NCI-H187 treated with DMSO at 0.1 percent for 48 hours (cell line): ENCODE data around the gene PXDN.

Source experiments
- DNase-seq: peaks from one replicate; lab custom pipeline; 2025; lab: John Stamatoyannopoulos, UW

Gene PXDN

DNA sequence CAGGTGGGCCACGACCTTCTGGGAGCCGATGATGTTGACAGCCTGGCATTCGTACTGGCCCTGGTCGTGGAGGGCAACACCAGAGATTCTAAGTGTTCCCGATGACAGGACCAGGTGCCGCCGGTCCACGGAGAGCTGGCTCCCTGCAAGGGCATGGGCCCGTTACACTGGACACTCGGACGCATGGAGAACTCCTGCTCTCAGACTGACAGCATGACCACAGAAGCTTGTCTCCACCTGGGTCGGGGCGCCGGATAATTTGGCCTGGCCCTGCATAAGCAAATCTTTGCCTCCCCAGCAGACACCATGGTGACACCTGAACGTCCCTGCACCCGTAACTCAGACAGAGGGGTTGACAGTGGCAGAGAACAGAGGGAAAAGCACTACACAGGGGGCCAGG, 80.7 kb downstream of the PXDN start:
- no peak for DNase-seq

DNA sequence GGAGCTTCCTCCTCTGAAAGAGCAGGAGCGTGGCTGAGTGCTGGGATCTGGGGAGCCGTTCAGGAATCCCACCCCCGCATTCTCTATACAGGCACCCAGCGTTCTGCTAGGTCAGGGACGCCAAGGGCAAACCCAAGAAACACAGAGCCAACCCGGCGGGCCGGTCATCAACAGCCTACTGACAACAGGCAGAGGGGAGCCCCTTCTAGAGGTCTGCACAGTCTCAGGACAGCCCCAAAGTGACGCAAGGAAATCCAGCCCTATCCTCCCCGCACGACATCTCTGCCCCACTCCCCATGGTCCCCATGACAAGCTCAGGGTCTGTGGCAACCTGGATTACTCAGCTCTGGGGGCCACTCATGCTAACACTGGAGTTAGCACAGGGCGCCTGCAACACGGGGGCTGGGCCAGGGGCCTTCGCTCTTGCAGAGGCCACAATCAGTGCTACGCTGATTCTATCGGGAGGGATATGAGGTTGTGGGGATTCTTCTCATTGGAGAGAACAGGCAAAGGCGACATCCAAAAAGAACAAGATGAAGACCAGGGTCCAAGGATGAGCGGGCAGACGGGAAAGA, 81.6 kb downstream of the PXDN start:
- DNase-seq: no peak

DNA sequence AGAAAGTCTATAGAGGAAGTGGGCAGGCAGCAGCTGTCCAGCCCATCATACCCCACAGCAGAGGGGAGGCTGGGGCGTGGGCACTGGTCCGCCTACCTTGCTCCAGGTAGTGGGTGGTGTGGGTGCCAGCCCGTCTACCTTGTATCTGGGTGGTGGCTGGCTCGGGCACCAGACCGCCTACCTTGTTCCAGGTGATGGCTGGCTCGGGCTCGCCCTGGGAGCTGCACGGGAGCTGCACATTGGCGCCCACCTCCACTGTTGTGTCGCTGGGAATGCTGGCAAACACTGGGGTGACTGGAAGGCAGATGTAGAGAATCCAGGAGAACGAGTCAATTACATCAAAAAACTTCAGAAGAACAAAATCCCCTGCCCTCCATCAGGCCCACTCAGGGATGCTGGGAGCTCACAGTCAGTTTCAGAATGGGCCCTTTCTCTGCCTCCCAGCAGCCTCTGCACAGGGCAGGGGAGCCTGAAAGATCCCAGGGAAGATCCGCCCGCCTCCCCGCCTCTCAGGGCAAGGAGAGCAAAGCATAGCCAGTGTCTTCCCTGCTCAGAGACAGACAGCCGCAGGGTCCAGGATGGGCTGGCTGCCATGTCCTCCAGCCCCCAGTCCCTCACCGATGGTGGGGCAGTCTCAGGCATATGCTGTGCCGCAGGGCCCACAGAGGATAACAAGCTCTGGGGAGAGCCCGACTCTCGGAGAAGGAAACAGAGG, 82.3 kb downstream of the PXDN start:
- no peak for DNase-seq

DNA sequence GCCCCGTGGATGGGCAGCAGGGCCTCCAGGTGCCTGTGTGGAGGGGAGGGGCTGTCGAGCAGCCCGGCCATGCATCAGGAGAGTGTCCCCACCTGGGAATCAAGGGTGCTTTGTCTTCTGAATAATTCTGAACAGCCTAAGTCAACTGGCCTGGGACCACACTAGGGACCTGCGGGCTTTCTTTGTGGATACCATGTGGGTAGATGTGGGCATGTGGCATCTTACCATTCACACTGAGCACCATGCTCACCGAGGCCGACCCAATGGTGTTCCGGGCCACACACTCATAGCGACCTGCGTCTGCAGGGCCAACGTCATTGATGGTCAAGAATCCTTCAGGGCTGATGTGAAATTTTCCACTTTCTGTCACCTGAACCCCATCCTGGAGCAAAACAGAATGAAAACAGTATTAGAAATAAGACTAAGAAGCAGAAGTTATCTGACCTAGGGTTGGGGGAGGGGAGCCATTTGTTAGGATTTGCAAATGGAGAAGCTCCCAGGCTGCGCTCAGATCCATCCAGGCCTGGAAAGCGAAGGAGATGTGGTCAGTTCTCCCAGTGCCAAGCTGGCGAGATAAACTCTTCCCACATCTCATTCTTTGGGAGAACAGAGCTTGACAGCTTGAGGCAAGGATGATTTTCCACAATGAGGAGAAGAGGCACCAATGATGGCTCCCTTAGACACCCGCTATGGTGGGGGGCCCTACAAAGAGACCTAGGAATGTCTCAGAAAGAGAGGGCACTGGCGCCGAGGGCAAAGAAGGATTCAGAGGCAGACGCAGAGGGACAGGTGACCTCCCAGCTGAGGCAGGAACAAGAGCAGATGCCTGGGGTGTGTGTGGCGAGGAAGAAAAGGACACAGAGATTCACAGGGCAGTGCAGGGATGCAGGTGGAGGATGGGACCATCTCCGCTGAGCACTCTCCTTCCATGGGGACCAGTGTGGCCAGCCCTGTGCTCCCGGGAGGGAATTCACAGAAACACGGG, 83.4 kb downstream of the PXDN start:
- no peak for DNase-seq

DNA sequence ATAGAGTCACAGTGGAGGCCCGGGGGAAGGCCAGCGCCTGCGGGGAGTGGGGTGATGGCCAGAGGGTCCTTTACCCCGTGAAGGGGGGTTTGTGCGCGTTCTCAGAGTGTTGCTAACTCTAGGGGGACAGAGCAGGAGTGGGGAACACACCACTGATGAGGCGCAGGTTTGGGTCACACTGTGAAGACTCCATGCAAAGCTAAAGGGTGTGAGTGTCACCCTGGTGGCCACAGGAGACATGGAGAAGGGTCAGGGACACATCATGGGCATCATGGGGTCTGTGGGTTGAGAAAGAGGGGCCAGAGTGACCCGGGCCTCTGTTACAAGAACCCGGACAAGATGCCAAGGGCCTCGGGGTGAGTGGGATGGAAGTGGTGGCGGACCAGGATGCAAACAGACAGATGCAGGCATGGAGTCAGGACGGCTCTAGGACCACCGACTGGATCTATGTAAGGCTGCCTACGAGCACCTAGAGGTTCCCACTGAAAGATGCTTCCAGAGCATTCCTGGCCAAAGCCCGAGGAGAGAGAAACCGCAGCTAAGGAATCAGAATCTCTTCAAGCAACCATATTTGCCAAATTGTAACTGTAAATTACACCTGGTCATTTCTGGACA, 84.3 kb downstream of the PXDN start:
- no peak for DNase-seq

DNA sequence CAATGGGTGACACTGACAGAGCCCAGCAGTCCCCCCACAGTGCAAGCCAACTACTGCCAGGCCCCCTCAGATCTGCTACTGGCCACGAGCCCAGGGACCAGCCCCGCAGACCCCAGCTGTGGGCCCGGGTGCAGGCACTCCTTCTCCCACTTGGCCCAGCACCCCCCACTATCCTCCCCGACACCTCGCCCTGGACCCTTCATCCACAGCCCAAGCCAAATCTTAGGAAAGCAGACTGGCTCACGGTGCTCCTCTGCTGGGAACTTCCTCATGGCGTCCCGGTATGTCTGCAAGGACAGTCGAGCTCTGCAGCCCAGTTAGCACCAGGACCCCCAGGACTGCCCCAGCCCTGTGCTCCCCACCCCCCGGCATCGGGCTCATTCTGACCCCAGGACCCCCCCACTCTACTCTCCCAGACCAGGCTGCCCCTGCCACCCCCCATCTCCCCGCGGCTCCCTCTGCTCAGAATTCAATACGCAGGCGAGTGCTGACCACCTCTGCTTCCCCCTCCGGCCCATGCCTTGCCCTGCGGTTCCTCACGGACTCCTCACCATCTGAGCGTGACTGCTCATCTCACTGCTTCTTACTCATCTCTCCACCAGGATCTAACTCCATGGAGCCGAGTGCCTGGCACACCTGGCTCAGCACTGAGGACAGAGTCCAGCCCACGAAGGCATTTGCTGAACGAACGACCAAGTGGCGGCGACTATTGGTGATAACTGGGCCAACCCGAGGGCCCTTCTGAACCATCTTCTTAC, 85.7 kb downstream of the PXDN start:
- no peak for DNase-seq

DNA sequence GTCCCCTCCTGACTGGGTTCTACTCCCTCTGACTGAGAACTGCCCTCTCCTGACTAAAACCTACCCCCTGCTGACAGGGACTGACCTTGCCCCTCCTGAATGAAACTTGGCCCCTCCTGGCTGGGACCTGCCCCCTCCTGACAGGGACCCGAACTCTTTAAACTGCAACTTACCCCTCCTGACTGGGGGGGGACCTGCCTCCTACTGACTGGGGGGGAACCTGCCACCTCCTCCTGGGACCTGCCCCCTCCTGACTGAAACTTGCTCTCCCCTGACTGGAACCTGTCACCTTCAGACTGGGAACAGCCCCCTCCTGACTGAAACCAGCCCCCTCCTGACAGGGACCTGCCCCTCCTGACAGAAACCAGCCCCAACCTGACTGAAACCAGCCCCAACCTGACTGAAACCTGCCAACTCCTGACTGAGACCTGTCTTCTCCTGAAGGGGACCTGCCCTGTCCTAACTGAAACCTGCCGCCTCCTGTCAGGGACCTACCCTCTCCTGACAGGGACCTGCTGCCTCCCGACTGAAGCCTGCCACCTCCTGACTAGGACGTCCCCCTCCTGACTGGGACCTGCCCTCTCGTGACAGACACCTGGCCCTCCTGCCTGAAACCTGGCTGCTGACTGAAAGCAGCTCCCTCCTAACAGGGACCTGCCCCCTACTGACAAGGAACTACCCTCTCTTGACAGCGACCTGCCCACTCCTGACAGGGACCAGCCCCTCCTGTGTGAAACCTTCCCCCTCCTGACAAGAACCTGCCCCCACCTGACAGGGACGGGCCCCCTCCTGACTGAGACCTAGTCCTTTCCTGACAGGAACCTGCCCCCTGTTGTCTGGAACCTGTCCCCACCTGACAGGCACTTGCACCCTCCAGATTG, 87.1 kb downstream of the PXDN start:
- DNase-seq: no peak

DNA sequence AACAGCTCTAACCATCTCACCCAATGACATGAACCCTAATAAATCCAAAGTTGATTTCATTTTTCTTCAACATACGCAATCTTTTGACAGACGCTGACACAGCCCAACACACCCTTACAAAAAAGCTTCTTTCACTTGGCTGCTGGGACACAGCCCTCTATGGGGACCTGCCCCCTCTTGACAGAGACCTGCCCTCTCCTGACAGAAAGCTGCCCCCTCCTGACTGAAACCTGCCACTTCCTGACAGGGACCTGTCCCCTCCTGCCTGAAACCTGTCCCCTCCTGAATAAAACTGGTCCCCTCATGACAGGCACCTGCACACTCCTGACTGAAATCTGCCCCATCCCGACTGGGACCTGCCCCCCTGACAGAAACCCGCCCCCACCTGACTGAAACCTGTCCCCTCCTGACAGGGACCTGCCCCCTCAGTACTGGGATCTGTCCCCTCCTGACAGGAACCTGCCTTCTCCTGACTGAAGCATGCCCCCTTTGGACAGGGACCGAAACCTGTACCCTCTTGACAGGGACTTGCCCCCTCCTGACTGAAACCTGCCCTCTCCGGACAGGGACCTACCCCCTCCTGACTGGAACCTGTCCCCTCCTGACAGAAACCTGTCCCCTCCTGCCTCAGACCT, 87.9 kb downstream of the PXDN start:
- no peak for DNase-seq

DNA sequence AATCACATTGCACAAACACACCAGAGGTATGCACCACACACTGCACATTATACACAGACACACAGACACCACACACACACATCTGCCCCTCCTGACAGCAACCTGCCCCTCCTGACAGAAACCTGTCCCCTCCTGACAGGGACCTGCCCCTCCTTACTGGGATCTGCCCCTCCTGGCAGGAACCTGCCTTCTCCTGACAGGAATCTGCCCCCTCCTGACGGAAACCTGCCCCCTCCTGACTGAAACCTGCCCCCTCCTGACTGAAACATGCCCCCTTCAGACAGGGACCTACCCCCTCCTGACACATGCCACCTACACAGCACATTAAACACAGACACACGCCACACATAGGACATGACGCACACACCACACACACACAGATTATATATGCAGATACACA, 88.9 kb downstream of the PXDN start:
- DNase-seq: no peak

DNA sequence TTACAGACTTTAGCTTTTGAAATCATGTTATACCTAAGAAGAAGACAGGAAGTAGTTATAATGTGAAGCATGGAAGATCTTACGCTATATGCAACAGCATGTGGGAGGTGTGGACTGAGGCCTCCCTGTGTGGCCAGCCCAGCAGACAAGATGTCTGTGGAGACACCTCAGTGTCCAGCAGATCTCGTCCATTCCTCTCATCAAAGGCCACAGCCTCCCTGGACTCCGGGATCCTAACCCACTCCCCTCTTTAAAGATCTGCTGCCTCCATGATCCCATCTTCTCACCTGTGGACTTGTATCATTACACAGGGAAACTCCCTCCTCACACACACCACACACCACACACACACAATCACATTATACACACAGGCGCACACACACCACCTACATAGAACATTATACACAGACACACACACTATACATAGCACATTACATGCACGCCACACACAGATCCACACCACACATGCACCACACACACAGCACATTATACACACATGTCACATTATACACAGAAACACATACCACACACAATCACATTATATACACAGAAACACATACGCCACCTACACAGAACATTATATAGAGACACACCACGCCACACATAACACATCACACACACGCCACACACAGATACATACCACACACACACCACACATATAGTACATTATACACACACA, 89.5 kb downstream of the PXDN start:
- no peak for DNase-seq

DNA sequence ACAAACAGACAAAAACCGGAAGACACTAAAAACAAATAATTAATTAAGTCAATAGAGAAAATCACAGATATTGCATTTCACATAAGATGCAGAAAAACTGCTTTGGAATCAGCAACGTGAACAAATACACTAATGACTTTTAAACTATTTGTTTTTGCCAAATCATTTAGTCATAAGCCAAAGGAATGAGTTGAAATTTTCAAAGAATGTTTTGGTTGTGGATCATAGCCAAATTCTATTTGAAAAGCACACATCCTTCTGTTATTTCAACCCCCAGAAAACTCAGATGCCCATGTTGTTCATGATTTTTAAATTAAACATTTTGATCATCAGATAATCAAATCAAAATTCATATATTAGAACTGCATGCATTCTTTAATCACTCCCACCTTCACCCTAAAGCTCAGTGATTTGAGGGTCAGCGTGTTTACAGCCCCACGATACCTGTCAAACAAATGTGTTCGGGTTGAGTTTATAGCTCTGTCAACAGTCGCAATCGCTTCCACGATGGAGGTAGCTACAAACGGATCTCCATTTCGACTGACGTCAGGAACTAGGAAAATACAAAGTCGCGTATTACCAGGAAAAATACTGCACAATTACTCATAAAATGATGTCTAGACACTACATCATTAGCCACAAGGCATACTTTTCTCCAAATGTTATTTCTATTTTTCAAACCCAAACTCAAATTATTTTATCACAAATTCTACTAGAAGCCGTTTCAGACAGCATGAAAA, 90.2 kb downstream of the PXDN start:
- no peak for DNase-seq

DNA sequence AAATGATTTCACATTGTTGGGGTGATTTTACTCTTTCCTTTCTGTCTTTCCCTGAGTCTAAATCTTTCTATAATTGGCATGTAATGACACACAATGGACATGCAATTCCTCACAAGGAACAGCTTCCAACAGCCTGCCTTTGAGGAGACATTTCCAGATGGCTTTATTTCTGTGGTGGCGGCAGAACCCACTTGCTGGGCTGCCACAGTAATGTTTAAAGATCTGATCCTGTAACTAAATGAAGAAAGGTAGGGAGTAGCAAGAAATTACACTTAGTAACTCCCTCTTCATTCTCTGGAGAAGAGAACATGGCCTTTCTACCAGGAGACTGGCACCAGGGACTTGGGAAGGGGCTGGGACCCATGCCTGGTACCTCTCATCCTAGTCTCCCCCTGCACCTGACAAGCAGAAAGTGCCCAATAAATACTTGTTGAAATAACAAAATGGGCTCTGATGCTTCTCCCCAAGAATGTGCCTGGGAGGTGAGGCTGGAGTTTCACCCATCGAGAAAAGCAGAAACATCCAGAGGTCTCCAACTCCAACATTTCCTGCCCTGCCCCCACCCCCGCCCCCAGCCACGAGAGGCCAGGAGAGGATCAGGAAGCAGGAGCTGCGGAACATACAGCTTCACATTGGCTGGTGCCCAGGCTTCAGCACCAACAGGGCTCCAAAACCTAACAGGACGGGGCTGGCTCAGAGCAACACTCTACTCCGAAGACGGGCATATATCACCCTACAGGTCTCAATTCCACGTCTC, 92.1 kb downstream of the PXDN start:
- DNase-seq: no peak

DNA sequence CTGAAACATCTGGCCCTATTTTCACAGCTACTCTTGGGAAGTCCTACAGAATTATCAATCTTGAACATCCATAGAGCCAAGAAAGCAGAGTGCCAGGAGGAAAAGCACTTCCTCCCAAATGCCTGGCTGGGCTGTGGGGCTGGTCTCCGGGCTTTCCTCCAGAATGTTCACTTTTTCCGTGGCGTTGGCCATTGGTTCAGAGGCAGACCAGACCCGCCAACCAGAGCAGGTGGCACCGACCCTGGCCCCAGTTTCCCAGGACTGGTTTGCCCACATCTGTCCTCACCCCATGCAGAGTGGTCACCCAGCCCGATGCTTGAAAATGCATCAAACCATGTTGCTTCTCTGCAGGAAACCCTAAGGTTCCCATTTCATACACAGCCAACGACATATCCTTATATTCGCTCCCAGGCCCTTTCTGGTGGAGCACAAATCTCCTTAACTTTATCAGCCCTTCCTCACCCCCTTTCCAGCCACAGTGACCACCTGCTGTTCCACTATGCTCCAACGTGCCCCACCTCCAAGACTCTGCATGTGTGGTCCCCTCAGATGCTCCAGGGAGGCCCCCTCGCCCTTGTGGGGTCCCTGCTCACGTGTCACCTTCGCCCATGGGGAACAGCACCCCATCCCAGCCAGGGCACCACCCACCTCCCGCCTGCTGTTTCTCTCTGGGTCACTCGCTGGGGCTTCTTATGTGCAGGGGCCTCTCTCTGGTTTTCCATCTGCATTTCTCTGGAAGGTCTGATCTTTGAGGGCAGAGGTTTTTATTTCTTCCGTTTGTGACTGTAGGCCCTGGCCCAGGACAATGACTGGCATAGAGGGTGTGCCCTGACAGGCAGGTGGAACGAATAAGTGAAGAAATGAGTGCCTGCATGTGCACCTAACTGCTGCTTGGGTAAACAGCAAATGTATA, 92.9 kb downstream of the PXDN start:
- DNase-seq: no peak

DNA sequence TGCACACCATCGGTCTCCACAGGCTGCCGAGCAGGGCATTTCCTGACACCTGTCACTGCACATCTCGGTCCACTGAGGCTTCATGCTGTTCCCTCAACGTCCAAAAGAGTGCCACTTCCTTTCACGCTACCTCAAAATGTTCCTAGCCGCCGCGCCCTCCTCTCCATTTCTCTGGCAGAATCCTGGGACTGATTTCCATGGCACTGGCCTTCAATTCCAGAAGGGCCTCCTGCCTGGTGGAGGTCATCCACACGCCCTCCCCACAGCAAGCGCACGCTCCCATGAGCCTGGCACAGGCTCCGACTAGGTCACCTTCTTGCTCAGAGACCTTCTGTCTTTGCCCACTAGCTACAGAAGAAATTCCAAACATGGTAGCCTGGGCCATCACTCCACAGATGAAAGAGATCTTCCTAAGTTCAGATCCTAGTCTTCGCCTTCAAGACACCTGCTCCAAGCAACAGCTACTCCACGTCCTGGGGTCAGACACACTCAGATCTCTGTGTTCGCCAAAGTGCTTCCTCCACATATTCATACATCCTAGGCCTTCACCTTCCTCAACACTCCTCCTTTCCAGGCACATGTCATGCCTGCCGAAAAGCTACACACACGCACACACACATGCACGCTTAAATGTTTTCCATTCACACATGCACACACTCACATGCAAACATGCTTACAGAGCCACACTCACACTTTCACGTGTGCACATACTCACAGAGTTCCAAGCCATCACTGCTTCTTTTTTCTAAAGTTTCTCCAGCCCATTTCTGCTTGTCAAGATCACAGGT, 94.0 kb downstream of the PXDN start:
- no peak for DNase-seq

DNA sequence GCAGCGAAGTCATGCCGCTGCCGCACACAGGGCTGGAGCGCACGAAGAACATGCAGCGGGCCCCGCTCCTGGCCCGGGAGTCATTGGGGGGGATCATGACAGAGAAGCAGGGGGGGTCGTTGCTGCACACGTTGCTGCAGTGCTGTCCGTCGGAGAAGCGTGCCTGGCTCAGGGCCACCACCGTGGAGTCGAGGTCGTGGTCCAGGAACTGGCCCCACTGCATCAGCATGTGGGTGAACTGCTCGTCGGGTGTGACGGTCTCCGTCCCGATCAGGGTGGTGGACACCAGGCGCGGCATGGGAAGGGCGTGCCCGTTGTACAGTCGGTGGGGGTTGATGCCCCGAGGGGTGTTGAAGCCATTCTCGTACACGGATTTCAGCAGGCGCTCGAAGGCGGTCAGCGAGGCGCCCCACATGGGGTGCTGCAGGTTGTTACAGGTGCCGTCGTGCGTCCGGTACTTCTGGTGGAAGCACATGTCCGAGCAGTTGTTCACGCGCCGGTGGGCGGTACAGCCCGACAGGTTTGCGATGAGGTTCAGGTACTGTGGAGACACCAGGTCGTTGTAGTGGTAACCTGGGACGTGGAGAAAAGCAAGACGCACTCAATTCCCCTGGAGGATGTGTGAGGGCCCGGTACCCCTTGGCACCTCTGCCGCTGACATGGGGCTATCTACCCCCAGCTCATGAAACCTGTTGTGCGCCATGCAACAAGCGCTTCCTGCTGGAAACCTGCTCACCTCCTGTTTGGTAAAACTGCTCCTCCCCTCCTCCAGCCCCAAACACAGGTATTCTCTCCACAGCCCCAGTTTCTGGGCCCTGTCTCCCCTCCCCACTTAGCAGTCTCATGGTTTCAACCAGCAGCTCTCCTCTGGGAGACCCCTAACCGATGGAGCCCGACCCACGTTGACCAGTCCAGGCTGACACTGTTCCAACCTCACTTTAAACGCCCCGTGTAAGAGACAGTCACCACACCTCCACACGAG, 94.9 kb downstream of the PXDN start:
- no peak for DNase-seq
